ENCODE measurements around the gene PCDHB7.

GRCh38 chr5:141150224-141150992 is 22.0 kb upstream of the PCDHB7 start:
- TF ChIP-seq POLR2A (IDR thresholded peaks at IDR 0.05) (no peak), CTCF (IDR thresholded peaks at IDR 0.05) (no peak)
